Gastrocnemius medialis (tissue), 4 donors: ENCODE measurements around the gene PTGDS.

ENCODE experiments used
- CTCF ChIP-seq, 5 experiments: fragments of 450-650 bp in 3 of 5; fragments of 200-600 bp in 2 of 5; sonication (generic) in 2 of 5; IDR thresholded peaks in 4 of 5; conservative IDR thresholded peaks in 1 of 5; 1 replicate in 4 of 5; 2 replicates in 1 of 5; pipeline ENCODE4 v1.5.1; 2016 to 2019; ENCODE audit warnings: antibody characterized with exemption in 5 of 5, mild to moderate bottlenecking in 3 of 5, moderate library complexity in 3 of 5
- POLR2A ChIP-seq, 2 donors: fragments of 450-650 bp; IDR thresholded peaks; one replicate each; pipeline ENCODE4 v1.6.1; 2017; ENCODE audit warnings: antibody characterized with exemption in 2 of 2, mild to moderate bottlenecking in 2 of 2, moderate library complexity in 2 of 2

GRCh38 chr9:136972743-136973142 is 4.6 kb upstream of the PTGDS start:
- TF ChIP-seq CTCF (IDR thresholded peaks at IDR 0.05 in 4 of 5, conservative IDR thresholded peaks at IDR 0.05 in 1 of 5) (no peak), POLR2A (IDR thresholded peaks at IDR 0.05) (no peak)
